SH-SY5Y (cell line): Measurements from ENCODE around the gene NUP133.

Experiments used
- GATA2 ChIP-seq: IDR thresholded peaks from 2 replicates; pipeline ENCODE4 v1.6.1; 2011; ENCODE audit warnings: mild to moderate bottlenecking, low read depth, low read length
- GATA3 ChIP-seq: IDR thresholded peaks from 2 replicates; pipeline ENCODE4 v1.6.1; 2011; ENCODE audit warnings: low read depth, mild to moderate bottlenecking, low read length, moderate library complexity

The NUP133 gene

DNA sequence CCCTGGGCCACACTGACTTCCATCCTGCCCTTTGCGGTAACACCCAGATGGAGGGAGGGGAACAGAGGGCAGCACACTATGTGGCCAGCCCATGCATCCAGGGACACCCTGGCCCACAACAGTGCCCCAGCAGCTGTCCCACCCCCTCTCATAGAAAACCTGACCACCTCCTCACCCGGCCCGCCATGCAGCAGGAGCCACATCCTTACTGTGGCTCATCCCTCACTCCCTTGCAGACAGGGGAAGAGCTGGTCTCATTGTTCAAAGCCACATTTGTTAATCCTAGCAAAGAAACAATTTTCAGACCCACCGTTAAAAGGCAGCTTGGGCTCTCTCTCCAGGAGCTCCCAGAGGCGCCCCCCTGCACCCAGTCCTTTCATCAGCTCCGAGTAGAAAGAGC lies 23.2 kb upstream of the NUP133 start:
- no peak for TF ChIP-seq GATA2
- no peak for TF ChIP-seq GATA3

DNA sequence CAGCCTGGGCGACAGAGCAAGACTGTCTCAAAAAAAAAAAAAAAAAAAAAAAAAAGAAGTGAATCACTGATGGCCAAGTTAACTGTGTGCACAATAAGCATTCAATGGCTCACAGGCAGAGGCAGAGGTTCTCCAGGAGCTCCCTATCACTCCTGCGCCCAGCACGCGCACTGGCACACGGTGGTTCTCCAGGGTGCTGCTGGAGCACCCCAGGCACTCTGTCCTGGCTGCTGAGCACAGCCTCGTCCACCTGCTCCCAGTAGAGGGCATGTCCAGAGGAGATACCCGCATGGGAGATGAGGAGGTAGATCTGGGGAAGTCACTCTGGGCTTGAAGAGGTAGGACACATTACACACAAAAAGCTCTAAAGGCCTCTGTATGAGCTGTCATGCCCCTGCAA lies 21.5 kb upstream of the NUP133 start:
- TF ChIP-seq GATA2 (no peak), GATA3 (no peak)

DNA sequence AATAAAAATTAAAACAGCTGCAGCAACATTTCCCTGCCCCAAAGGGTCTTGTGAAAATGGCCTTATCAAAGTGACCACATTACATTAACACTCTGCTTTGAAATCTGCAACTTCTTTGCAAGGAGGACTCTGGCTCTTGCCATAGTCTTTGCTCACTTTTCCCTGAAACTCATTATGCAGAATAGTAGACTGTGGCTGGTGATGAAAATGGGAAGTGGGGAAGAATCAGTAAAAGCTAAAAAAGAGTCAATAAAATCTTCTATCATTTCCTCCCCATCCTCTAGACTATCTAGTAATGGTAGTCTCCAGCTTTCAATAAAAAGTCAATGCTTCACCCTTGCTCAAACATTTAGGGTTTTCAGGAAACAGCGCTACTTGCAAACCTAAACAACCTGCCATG lies 18.6 kb upstream of the NUP133 start:
- TF ChIP-seq GATA2 (no peak), GATA3 (no peak)

DNA sequence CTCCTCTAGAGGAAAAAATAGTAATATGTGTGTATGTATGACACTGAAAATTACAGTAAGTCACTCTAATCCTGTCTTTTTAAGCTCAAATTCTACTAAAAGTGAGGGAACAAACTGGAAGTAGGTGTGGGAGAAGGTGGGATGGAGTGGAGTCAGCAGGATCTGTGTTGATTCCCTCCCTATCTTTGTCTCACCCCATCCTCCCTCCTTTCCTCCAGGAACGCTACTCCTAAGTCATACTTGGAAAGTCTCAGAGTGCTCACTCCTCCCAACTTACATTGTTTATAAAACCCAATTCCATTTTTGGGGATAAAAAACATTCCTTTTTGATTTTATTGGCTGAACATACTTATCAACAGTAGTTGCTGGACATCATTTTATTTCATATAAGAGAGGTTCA lies 14.9 kb upstream of the NUP133 start:
- TF ChIP-seq GATA2 (no peak), GATA3 (no peak)

DNA sequence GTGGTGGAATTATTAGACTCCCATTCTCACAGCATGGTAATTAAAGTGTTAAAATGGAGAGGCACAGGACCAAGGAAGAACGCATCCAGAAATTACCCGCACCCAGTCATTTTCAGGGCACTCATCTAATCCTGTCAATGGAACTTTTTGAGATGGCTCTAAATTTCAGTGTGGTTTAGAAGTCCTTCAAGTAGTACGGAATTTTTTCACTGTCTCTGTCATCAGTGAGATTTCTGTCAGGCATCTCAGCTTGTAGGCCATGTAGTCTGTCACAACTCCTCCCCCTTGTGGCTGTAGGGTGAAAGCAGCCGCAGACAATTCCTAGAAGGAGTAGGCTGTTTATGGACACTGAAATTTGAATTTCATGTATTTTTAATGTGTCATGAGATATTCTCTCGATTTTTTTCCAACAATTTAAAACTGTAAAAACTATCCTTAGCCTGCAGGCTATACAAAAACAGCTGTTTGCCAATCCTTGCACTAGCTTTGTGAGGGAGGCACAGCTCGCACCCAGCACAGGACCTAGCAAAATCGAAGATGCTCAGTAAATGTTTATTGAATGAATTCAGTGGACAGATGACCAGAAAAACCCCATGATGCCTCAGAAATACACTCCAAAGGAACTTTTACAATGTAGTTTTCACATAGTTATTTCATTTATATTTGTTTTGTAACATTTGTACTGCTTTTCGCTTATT lies 6.6 kb upstream of the NUP133 start:
- no peak for TF ChIP-seq GATA3
- no peak for TF ChIP-seq GATA2

DNA sequence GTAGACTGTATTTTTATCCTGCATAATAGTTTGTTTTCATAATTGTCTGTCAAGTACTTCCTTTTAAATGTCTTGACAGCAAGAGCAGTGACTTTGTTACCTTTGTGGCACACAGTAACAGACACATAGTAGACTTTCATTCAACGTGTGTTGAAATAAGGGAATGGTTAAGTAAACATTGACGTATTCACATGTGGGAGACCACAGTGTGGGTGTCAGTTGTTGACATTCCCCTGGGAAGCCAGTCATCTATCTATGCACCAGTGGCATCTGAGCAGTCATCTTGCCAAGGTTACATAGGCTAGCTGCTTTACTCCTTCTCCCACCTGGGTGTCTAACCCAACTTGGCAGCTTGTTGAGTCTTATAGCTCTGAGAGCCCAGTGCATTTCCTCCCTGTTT lies 1.4 kb upstream of the NUP133 start:
- TF ChIP-seq GATA2 (no peak), GATA3 (no peak)

DNA sequence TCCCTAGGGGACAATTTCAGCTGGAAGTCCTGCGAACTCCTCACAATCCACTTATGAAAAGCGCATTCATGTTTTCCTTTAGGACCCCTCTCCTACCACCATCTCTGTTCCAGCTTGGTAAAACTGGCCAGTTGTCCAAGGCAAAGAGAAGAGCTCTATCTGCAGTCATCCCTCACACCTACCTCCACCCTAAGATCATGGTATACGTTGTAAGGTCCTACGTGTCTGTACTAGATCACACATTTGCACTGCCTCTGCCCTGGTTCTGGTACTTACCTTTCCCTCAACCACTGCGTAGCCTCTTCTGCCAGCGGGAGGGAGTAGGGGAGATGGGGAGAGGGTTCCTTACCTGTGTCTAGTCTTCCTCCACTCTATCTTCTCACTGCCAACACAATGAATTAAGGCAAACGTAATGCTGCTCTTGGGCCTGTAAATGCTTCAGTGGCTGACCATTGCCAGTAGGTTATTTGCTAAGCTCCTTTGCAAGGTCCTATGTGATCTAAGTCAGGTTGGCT lies 739 bp upstream of the NUP133 start:
- no peak for TF ChIP-seq GATA3
- TF ChIP-seq GATA2, result no peak

DNA sequence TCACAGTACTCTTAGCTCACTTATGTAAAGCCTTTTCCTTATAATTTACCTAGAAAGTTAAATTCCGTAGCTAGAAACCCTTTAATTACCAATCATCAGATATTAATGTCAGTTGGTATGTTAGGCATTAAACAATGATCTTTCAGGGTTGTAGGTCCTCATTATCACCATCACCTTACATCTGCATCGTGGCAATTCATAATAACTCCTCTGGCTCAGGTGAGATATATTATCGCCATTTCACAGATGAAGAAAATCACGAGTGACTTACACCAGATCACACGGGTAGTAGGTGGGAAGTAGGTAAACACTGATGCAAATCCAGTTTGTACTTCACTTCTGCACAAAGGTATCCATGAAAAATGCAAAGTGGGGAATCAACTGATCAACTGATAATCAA lies 639 bp downstream of the NUP133 start:
- TF ChIP-seq GATA3 (no peak), GATA2 (no peak)

DNA sequence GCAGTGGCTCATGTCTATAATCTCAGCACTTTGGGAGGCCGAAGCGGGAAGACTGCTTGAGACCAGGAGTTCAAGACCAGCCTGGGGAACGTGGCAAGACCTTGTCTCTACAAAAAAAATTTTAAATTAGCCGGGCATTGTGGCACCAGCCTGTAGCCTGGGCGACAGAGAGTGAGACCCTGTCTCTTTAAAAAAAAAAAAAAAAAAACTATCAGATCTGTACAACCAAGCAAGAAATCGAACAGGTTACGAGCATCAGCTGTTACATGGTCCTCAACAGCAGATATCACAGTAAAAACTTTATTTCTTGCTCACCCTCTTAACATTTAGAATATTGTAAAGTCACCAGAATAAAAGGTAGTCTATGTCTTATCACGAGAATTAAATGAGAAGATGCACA lies 1.5 kb downstream of the NUP133 start:
- TF ChIP-seq GATA2 (no peak), GATA3 (no peak)

DNA sequence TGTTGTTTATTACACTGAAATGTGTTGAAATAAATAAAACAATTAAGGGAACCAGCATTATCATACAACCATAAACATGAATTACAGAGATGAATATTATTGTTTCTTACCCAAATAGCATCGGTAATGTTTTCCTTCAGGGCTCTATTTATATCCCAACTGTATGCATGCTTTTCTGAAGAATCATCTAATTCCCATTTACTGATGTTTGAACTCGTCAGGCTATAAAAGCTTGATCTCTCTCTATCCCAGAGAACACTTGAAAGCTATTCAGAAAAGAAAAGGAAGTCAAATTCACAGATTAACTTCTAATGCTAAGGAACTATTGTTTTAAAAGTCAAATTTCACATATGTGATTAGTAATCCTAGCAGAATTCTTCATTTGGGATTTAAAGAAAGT lies 12.4 kb downstream of the NUP133 start:
- TF ChIP-seq GATA2 (no peak), GATA3 (no peak)

DNA sequence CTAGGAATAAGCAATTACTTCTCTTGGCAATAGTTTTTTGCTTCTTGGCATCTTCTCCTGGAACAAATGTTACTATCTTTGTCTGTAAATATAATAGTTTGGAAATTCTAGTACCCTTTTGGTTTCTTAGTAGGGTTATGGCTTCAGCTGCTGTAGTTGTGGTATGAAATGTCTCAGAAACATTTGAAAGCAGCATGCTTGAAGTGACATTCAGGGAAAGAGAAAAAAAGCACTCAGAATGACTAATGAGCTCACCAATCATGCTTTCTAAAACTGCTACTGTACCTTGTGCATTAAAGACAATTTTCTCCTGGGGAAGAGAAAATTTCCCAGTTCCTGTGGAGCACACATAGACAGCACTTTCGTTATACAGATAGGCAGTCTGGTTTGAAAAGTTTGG lies 21.0 kb downstream of the NUP133 start:
- no peak for TF ChIP-seq GATA3
- TF ChIP-seq GATA2, result no peak

DNA sequence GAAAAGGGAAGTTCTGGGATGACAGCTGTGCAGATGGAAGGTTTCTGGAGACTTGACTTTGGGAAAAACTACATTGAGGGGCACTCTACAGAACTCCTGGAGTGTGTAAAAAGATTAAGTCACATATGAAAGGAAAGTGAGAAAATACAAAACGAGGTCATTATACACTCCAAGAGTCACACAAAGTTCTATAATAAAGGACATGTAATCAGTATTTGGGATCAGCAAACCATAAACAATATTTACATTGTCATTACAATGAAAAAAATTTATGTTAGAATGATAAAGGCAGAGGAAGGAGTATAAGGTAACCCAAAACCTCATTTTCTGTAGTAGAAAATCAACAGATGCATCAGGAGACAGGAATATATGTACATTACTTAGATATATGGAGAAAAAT lies 22.8 kb downstream of the NUP133 start:
- TF ChIP-seq GATA2, result no peak
- TF ChIP-seq GATA3, result no peak

DNA sequence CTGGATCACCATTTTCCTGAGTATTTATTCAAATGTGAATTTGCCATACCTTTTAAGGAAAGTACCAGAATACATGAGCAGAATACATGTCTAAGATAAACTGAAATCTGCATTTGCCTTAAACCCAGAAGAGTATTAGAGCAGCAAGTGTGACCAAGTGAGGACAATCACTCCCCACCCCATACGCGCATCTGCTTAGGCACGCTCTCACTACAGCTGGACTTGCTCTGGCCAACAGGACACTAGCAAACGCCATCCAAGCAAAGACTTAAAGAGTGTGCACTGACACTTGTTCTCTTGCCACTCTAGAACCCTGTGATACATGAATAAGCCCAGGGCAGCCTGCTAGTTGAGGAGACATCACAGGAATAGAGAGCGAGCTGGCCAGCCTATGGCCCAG lies 25.6 kb downstream of the NUP133 start:
- TF ChIP-seq GATA3, result no peak
- no peak for TF ChIP-seq GATA2

DNA sequence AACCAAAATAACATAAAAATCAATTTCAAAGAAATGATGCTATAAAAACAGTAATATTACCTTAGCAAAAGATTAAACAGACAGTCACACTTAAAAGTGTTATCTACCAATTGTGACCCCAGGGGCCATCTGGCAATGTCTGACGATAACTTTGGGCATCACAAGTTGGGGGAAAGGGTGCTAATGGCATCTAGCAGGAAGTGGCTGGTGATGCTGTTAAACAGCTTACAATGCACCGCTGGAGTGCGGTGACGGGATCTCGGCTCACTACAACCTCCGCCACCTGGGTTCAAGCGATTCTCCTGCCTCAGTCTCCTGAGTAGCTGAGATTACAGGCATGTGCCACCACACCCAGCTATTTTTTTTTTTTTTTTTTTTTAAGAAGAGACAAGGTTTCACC lies 27.6 kb downstream of the NUP133 start:
- no peak for TF ChIP-seq GATA2
- no peak for TF ChIP-seq GATA3

DNA sequence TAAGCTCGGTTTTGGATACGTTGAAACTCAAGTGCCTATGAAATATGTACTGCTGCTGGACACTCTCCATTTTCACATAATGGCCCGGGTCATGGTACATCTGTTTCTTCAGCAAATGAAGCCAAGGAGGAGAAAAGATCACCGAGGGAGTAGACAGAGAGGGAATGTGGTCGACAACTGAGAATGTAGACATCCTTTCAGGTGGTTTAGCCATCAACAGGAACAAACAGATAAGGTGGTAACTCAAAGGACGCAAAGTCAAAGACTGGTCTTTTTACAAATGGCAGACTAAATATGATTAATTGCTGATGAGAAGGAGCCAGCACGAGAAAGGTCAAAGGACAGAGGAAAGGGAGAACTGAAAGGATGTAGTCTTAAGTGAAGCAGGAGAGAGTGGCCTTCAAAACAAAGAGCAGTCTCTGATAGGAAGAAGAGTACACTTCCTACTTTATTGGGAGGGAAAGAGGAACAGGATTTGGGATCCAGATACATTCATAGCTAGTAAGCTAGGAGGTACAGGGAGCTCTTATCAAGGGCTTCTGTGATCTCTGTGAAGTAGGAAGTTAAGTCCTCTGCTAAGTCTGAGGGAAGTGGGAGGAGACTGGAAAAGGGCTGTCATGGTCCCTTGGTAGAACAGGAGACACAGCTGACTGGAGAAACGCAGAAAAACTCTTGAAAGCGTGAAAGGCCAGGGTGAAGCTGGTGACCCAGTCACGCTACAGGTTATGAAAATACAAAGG lies 28.3 kb downstream of the NUP133 start:
- no peak for TF ChIP-seq GATA2

DNA sequence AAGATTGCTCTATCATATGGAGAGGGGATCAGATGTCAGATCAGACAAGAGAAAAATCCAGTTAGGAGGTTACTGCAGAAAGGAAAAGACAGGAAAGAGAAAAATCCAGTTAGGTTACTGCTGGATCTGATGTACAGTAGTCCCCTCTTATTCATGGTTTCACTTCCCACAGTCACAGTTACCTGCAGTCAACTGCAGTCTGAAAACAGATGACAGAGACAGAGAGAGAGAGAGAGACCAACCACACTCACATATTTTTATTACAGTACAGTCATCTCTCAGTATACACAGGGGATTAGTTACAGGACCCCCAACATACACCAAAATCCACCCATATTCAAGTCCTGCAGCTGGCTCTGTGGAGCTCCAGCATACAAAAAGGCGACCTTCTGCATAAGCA lies 29.3 kb downstream of the NUP133 start:
- TF ChIP-seq GATA2, result no peak
- TF ChIP-seq GATA3, result no peak
